Peyer's patch (tissue), 4 donors: ENCODE results near the gene WNT10A. TPM values are rescaled to one million over a fixed set of nuclear protein-coding genes. Genes with fewer than 3 reads are reported as not detected.
A peak's percentile ranks its signal among the peaks of the same experiment; 100 is the strongest.

Source experiments
- DNase-seq, 3 donors: peaks; one replicate each; pipeline ENCODE4 v3.0.0-alpha.2; 2017 to 2019
- H3K27ac ChIP-seq, 4 donors: fragments of 200-600 bp; sonication (generic); one replicate each; pipeline ENCODE4 v1.5.1; 2016 to 2019
- H3K27me3 ChIP-seq, 2 donors: fragments of 200-600 bp; sonication (generic); one replicate each; pipeline ENCODE4 v1.5.1; 2019
- H3K36me3 ChIP-seq, 3 donors: fragments of 200-600 bp; sonication (generic); one replicate each; pipeline ENCODE4 v1.5.1; 2016 to 2019
- H3K4me1 ChIP-seq, 4 donors: fragments of 200-600 bp; sonication (generic); one replicate each; pipeline ENCODE4 v1.5.1; 2016 to 2019
- H3K4me3 ChIP-seq, 4 donors: fragments of 200-600 bp; sonication (generic); 1 replicate in 3 of 4; 2 replicates in 1 of 4; pipeline ENCODE4 v1.5.1; 2016 to 2019; ENCODE audit warnings: mild to moderate bottlenecking in 1 of 4
- H3K9me3 ChIP-seq, 4 donors: fragments of 200-600 bp; sonication (generic); one replicate each; pipeline ENCODE4 v1.5.1; 2016 to 2019; ENCODE audit warnings: mild to moderate bottlenecking in 1 of 4
- POLR2A ChIP-seq, 2 donors: fragments of 450-650 bp; IDR thresholded peaks; one replicate each; pipeline ENCODE4 v1.5.1; 2017; ENCODE audit warnings: antibody characterized with exemption in 2 of 2, mild to moderate bottlenecking in 2 of 2, moderate library complexity in 2 of 2
- total RNA-seq, 4 donors: library from RNA; depleted of rRNA; stranded (reverse); fragments of >200 nt; gene quantifications; one replicate each; pipeline ENCODE4 v1.1.0, GENCODE V29; 2016
- TF ChIP-seq, protein P1 (sequence below), 6 experiments: fragments of 450-650 bp in 4 of 6; fragments of 200-600 bp in 2 of 6; sonication (generic) in 1 of 6; IDR thresholded peaks; one replicate each; pipeline ENCODE4 v1.5.1; 2017 to 2019; ENCODE audit warnings: antibody characterized with exemption in 6 of 6, mild to moderate bottlenecking in 3 of 6, moderate library complexity in 1 of 6

The WNT10A gene
- total RNA-seq, 4 donors from 2014 or later: 0.27 to 2.5 TPM; not detected in 2

- Histone ChIP-seq H3K4me3 (no peak overlapping the region), H3K9me3 (no peaks in the 10 kb centered on the region), H3K27ac (no peak overlapping the region), H3K36me3 (no peaks in the 10 kb centered on the region), H3K27me3 (peaks cover 0 to 10% of the 10 kb centered on the region in 2 donors), H3K4me1 (peaks cover 5 to 19% (median 16%) of the 10 kb centered on the region in 4 donors)
- no peak for TF ChIP-seq POLR2A (IDR thresholded peaks at IDR 0.05)
- TF ChIP-seq, protein P1, sequence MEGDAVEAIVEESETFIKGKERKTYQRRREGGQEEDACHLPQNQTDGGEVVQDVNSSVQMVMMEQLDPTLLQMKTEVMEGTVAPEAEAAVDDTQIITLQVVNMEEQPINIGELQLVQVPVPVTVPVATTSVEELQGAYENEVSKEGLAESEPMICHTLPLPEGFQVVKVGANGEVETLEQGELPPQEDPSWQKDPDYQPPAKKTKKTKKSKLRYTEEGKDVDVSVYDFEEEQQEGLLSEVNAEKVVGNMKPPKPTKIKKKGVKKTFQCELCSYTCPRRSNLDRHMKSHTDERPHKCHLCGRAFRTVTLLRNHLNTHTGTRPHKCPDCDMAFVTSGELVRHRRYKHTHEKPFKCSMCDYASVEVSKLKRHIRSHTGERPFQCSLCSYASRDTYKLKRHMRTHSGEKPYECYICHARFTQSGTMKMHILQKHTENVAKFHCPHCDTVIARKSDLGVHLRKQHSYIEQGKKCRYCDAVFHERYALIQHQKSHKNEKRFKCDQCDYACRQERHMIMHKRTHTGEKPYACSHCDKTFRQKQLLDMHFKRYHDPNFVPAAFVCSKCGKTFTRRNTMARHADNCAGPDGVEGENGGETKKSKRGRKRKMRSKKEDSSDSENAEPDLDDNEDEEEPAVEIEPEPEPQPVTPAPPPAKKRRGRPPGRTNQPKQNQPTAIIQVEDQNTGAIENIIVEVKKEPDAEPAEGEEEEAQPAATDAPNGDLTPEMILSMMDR (IDR thresholded peaks at IDR 0.05): no peak
- no peak for DNase-seq
Measured at GRCh38 chr2:218889937-218890336, 9.3 kb downstream of the WNT10A start.

DNA sequence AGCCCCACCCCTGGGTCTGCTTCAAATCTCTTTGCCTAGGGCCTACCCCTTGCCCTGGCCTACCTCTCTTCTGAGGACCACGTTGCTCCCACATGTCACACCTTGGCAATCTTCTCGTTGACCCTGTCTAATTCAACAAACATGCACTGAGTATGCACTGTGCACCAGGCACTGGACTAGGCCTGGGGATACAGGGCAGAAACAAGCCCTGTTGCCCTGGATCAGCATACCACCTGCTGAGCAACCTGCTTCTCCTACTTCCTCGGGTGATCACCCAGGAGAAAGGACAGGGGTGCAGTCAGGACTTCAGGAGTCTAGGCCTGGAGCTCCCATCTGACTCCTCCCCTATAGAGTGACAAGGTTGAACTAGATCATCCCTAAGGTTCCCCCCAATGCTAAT, 9.7 kb downstream of the WNT10A start:
- H3K4me3 ChIP-seq: no peak overlapping the region
- H3K27ac ChIP-seq: no peak overlapping the region
- peak in 1 of 3 donors; percentile 21 for DNase-seq
- peaks cover 0 to 15% of the 10 kb centered on the region in 2 donors for H3K27me3 ChIP-seq
- H3K9me3 ChIP-seq: no peaks in the 10 kb centered on the region
- TF ChIP-seq, protein P1 (IDR thresholded peaks at IDR 0.05): no peak
- TF ChIP-seq POLR2A (IDR thresholded peaks at IDR 0.05): no peak
- no peaks in the 10 kb centered on the region for H3K36me3 ChIP-seq
- H3K4me1 ChIP-seq: peaks cover 5 to 19% (median 16%) of the 10 kb centered on the region in 4 donors

- Histone ChIP-seq H3K9me3 (no peaks in the 10 kb centered on the region), H3K27ac (peak overlapping the region in 1 of 4 donors; percentile 94), H3K4me3 (no peak overlapping the region), H3K36me3 (no peaks in the 10 kb centered on the region), H3K27me3 (peaks cover 0 to 21% of the 10 kb centered on the region in 2 donors), H3K4me1 (peaks cover 5 to 23% (median 20%) of the 10 kb centered on the region in 4 donors)
- TF ChIP-seq POLR2A (IDR thresholded peaks at IDR 0.05): no peak
- DNase-seq: peak in 1 of 3 donors; percentile 43
Measured at GRCh38 chr2:218891275-218892135, 10.9 kb downstream of the WNT10A start.

GRCh38 chr2:218892693-218893348, 12.2 kb downstream of the WNT10A start:
- TF ChIP-seq, protein P1 (IDR thresholded peaks at IDR 0.05): peak in 5 of 6 experiments; percentile 20 to 58 (median 54)
- TF ChIP-seq POLR2A (IDR thresholded peaks at IDR 0.05): no peak
- no peaks in the 10 kb centered on the region for H3K36me3 ChIP-seq
- no peaks in the 10 kb centered on the region for H3K9me3 ChIP-seq
- peak; percentile 85 to 94 (median 88) for DNase-seq
- H3K27ac ChIP-seq: peak overlapping the region in 3 of 4 donors; percentile 43 to 94 (median 59)
- peak overlapping the region; percentile 26 to 63 (median 50) for H3K4me3 ChIP-seq
- peaks cover 5 to 36% (median 29%) of the 10 kb centered on the region in 4 donors for H3K4me1 ChIP-seq
- peaks cover 0 to 32% of the 10 kb centered on the region in 2 donors for H3K27me3 ChIP-seq

DNA sequence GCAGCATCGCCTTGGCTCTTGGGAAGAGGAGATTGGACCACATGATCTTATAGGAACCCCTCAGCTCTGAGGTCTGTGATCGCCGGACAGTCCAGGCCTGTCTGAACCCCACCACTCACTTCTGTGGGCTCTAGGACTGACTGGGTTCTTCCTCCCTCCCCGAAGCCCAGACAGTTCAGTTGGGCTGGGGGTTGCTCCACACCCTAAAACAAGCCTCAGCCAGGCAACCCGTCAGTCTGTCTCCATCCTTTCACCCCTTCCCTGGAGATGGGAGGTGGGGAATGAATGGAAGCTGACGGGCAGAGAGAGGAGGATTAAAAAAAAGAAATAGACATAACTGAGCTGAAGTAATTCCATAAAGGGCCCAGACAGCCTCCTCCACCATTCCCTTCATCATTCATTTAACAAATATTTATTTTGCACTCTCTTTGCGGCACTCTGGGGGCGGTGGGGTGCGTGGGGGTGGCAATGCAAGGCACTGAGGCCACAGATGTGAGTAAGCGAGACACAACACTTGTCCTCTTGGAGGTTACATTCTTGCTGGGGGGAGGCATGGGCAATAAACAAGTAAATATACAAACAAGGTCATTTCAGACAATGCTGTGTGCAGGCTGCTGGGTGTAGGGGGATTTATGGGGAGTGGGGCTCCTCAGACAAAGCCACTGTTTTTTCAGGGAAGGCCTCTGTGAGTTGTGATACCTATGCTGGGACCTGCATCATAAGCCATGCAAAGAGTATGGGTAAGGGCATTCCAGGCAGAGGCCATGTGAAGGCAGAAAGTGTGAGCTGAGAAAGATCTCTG, 12.9 kb downstream of the WNT10A start:
- Histone ChIP-seq H3K27me3 (peaks cover 0 to 40% of the 10 kb centered on the region in 2 donors), H3K4me3 (peak overlapping the region; percentile 26 to 63 (median 50)), H3K27ac (peak overlapping the region in 3 of 4 donors; percentile 43 to 94 (median 45))

More for the DNA sequence above, 12.9 kb downstream of the WNT10A start:
- Histone ChIP-seq H3K36me3 (no peaks in the 10 kb centered on the region), H3K9me3 (no peaks in the 10 kb centered on the region), H3K4me1 (peaks cover 5 to 44% (median 34%) of the 10 kb centered on the region in 4 donors)
- no peak for TF ChIP-seq POLR2A (IDR thresholded peaks at IDR 0.05)
- TF ChIP-seq, protein P1 (IDR thresholded peaks at IDR 0.05): no peak
- no peak for DNase-seq
